Measurements from ENCODE around the gene SLC30A4. TPM values are rescaled to one million over a fixed set of nuclear protein-coding genes. Genes with fewer than 3 reads are reported as not detected.

Gene SLC30A4
- total RNA-seq = 1.7 and 2.9 TPM in 2 replicates

DNA sequence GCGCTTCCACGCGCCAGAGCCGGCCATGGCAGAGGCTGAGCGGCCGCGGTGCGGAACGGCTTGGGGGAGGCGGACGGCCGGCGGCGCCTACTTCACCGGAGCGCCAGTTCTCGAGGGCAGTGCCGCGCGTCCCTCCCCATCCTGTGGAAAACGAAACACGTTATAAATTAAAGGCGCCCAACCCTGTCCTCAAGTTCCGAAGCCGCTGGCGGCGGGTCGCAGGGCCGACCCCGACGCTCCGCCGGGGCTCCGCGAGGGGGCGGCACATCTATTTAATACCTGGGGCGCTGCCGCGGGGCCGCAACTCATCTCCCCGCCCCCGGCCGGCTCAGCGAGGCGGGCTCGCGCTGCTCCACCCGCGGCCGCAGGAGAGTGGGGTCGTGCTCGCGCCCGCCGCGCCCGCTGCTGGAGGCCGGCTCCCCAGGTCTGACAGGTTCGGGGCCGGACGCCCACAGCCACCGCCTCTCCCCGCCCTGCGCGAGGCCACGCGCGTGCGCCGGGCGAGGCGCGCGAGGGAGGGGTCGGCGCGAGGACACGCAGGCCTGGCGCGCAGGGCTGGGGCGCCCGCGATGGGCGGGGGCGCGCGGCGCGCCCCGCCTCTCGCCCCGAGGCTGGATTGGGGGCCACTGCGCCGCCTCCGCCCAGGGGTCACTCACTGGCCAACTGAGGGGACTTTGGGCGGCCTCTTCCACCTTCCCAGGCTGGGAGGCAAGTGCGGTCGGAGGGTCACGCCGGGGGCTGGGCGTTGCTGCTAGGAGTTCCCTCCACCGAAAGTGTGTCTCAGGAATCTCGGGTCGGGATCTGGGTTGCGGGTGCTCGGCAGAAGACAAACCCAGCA, at the start of gene SLC30A4:
SLC30A4 (minus strand) TSS at position 428 of the 838 bp plus-strand sequence; CDS start at position 27, 401 bp downstream.

Other genes starting within 250 kb of the SLC30A4 start
- gene GATM, start 144.2 kb downstream of the SLC30A4 start, total RNA-seq = 2.6 and 4.1 TPM in 2 replicates
- 48.6 and 66.3 TPM in 2 replicates for gene BLOC1S6, start 64.6 kb upstream of the SLC30A4 start, total RNA-seq
- gene SQOR, start 112.3 kb upstream of the SLC30A4 start, total RNA-seq = 302 and 378 TPM in 2 replicates